CD14-positive monocyte (primary cell): Measurements from ENCODE around the gene UBL5. TPM values are rescaled to one million over a fixed set of nuclear protein-coding genes. Genes with fewer than 3 reads are reported as not detected.
A peak's percentile ranks its signal among the peaks of the same experiment; 100 is the strongest.
"Not testable (repeated sequence)": the region's sequence is repeated elsewhere in the genome, so short reads cannot be mapped to it uniquely, and the experiment has no call there.

Experiments used
- DNase-seq, 3 donors: peaks; one replicate each; pipeline ENCODE4 v3.0.0-alpha.2; 2011 to 2022
- H2AFZ ChIP-seq: 2 replicates; pipeline ENCODE4 v1.6.0; 2012; ENCODE audit warnings: mild to moderate bottlenecking, low read depth, low read length, inconsistent platforms; ENCODE audit not compliant: insufficient read depth, poor library complexity, severe bottlenecking
- H3K27ac ChIP-seq, 2 donors: 1 replicate in 1 of 2; 2 replicates in 1 of 2; pipeline ENCODE4 v1.5.1; 2012 to 2013; ENCODE audit warnings: low read length in 2 of 2, control low read depth in 1 of 2, inconsistent platforms in 1 of 2, low read depth in 1 of 2, mild to moderate bottlenecking in 1 of 2
- H3K27me3 ChIP-seq, 2 donors: one replicate each; pipeline versions ENCODE4 v1.6.0 to v1.6.1; 2011 to 2013; ENCODE audit warnings: low read length in 2 of 2; ENCODE audit not compliant: control insufficient read depth in 2 of 2, insufficient read depth in 2 of 2
- H3K36me3 ChIP-seq, 2 donors: replicated peaks in 1 of 2; 1 replicate in 1 of 2; 2 replicates in 1 of 2; pipeline versions ENCODE4 v1.5.1 to v1.6.1; 2012 to 2013; ENCODE audit warnings: low read length in 2 of 2, control low read depth in 1 of 2, inconsistent platforms in 1 of 2, mild to moderate bottlenecking in 1 of 2; ENCODE audit not compliant: insufficient read depth in 2 of 2, control insufficient read depth in 1 of 2
- H3K4me1 ChIP-seq, 2 donors: 1 replicate in 1 of 2; 2 replicates in 1 of 2; pipeline versions ENCODE4 v1.5.1 to v1.6.1; 2012 to 2013; ENCODE audit warnings: low read length in 2 of 2, control low read depth in 1 of 2, inconsistent platforms in 1 of 2, mild to moderate bottlenecking in 1 of 2, moderate library complexity in 1 of 2; ENCODE audit not compliant: insufficient read depth in 2 of 2, control insufficient read depth in 1 of 2
- H3K4me2 ChIP-seq: replicated peaks from 2 replicates; pipeline ENCODE3; 2012; ENCODE audit warnings: low read length, moderate library complexity, mild to moderate bottlenecking; ENCODE audit not compliant: poor library complexity, severe bottlenecking; ENCODE audit errors: extremely low read depth
- H3K4me3 ChIP-seq, 3 experiments: fragments of 200-600 bp in 1 of 3; sonication (generic) in 1 of 3; replicated peaks in 1 of 3; 1 replicate in 2 of 3; 2 replicates in 1 of 3; pipeline ENCODE4 v1.5.1; 2011 to 2013; ENCODE audit warnings: low read length in 3 of 3, mild to moderate bottlenecking in 3 of 3, control low read depth in 2 of 3, low read depth in 2 of 3, inconsistent platforms in 1 of 3, moderate library complexity in 1 of 3
- H3K79me2 ChIP-seq: 2 replicates; pipeline ENCODE4 v1.6.0; 2012; ENCODE audit warnings: mild to moderate bottlenecking, control low read depth, inconsistent platforms, low read length, moderate library complexity; ENCODE audit not compliant: insufficient read depth
- H3K9ac ChIP-seq: 2 replicates; pipeline ENCODE4 v1.6.0; 2017; ENCODE audit warnings: low read length, mild to moderate bottlenecking; ENCODE audit not compliant: insufficient read depth, poor library complexity, severe bottlenecking
- H3K9me3 ChIP-seq, 2 donors: replicated peaks in 1 of 2; 1 replicate in 1 of 2; 2 replicates in 1 of 2; pipeline versions ENCODE4 v1.5.1 to v1.6.1; 2012 to 2013; ENCODE audit warnings: low read length in 2 of 2, control low read depth in 1 of 2; ENCODE audit not compliant: control insufficient read depth in 1 of 2, insufficient read depth in 1 of 2
- H4K20me1 ChIP-seq: 2 replicates; pipeline ENCODE4 v1.6.0; 2012; ENCODE audit warnings: mild to moderate bottlenecking, low read length, control low read depth, moderate library complexity; ENCODE audit not compliant: insufficient read depth
- H3K27ac Mint-ChIP-seq, 7 donors: one replicate each; pipeline ENCODE4 v1.8.0; 2020; ENCODE audit warnings: mild to moderate bottlenecking in 7 of 7, mixed read lengths in 7 of 7, moderate library complexity in 6 of 7, inconsistent platforms in 2 of 7
- H3K27me3 Mint-ChIP-seq, 3 donors: one replicate each; pipeline ENCODE4 v1.8.0; 2021 to 2022; ENCODE audit warnings: low read depth in 3 of 3, mild to moderate bottlenecking in 3 of 3, mixed read lengths in 3 of 3, moderate library complexity in 3 of 3, inconsistent platforms in 1 of 3
- H3K36me3 Mint-ChIP-seq, 2 donors: one replicate each; pipeline ENCODE4 v1.8.0; 2020; ENCODE audit warnings: mixed read lengths in 2 of 2, inconsistent platforms in 1 of 2, mild to moderate bottlenecking in 1 of 2
- H3K4me1 Mint-ChIP-seq: one replicate; pipeline ENCODE4 v1.8.0; 2020; ENCODE audit warnings: mild to moderate bottlenecking, mixed read lengths
- H3K4me3 Mint-ChIP-seq, 2 donors: one replicate each; pipeline ENCODE4 v1.8.0; 2020; ENCODE audit warnings: mild to moderate bottlenecking in 2 of 2, mixed read lengths in 2 of 2, moderate library complexity in 1 of 2
- H3K9me3 Mint-ChIP-seq, 7 donors: one replicate each; pipeline ENCODE4 v1.8.0; 2020 to 2022; ENCODE audit warnings: mixed read lengths in 7 of 7, mild to moderate bottlenecking in 6 of 7, moderate library complexity in 6 of 7, inconsistent platforms in 2 of 7
- WGBS: methylation state at CpG from one replicate; pipeline ENCODE4 v1.1.5; 2013; ENCODE audit warnings: missing lambda C conversion rate; ENCODE audit not compliant: insufficient coverage; 5-methylcytosine and 5-hydroxymethylcytosine counted together
- intact Hi-C, 2 donors: fragments of 100-400 bp; cut with micrococcal nuclease; formaldehyde crosslinking; loops; one replicate each; pipeline versions ENCODE4 v1.15.0 to v1.15.1; 2023
- polyA plus RNA-seq, 3 donors: library from polyadenylated mRNA; depleted of rRNA in 1 of 3; unstranded in 2 of 3; stranded (reverse) in 1 of 3; fragments of 300-500 nt in 2 of 3; fragments of >200 nt in 1 of 3; fragmentation: Illumina TruSeq in 2 of 3; gene quantifications; 1 replicate in 2 of 3; 2 replicates in 1 of 3; pipeline ENCODE4 v1.2.3, GENCODE V29; 2012 to 2021
- TF ChIP-seq, protein P1 (sequence below): fragments of 200-600 bp; IDR thresholded peaks from one replicate; pipeline ENCODE4 v1.8.0; 2022; ENCODE audit warnings: antibody characterized with exemption, mild to moderate bottlenecking

The UBL5 gene
- polyA plus RNA-seq, 3 donors: 713 to 783 (median 728) TPM

GRCh38 chr19:9818734-9819595 is 8.8 kb upstream of the UBL5 start, which contains the start of gene FBXL12:
Gene FBXL12 (minus strand): TSS chr19:9819079. CDS start chr19:9818813, 266 bp downstream.
- H3K27ac ChIP-seq: peak within 1 kb of the TSS; percentile 96 to 99
- H3K27me3 Mint-ChIP-seq: no peaks in the 10 kb centered on the region
- H3K9me3 ChIP-seq: peaks cover 0 to 11% of the 10 kb centered on the region in 2 donors
- TF ChIP-seq, protein P1, sequence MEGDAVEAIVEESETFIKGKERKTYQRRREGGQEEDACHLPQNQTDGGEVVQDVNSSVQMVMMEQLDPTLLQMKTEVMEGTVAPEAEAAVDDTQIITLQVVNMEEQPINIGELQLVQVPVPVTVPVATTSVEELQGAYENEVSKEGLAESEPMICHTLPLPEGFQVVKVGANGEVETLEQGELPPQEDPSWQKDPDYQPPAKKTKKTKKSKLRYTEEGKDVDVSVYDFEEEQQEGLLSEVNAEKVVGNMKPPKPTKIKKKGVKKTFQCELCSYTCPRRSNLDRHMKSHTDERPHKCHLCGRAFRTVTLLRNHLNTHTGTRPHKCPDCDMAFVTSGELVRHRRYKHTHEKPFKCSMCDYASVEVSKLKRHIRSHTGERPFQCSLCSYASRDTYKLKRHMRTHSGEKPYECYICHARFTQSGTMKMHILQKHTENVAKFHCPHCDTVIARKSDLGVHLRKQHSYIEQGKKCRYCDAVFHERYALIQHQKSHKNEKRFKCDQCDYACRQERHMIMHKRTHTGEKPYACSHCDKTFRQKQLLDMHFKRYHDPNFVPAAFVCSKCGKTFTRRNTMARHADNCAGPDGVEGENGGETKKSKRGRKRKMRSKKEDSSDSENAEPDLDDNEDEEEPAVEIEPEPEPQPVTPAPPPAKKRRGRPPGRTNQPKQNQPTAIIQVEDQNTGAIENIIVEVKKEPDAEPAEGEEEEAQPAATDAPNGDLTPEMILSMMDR: no peak
- peaks cover 5 to 21% of the 10 kb centered on the region in 2 donors for H3K36me3 ChIP-seq
- H3K4me3 ChIP-seq: peak within 1 kb of the TSS; percentile 82 to 99 (median 92)
- peak within 1 kb of the TSS; percentile 92 for H3K9ac ChIP-seq
- WGBS: under 1% methylated on average over 79 of the region's 82 CpGs
- peak within 1 kb of the TSS; percentile 84 for H2AFZ ChIP-seq
- H3K9me3 Mint-ChIP-seq: peaks cover 8 to 20% (median 12%) of the 10 kb centered on the region in 7 donors
- no peaks in the 10 kb centered on the region for H3K27me3 ChIP-seq
- peaks cover 15 to 22% of the 10 kb centered on the region in 2 donors for H3K4me1 ChIP-seq
- H3K36me3 Mint-ChIP-seq: peaks cover 23 to 39% of the 10 kb centered on the region in 2 donors
- intact Hi-C loops: loop anchor here (1.0 to 10.0 kb wide), 4 partner anchors 16 to 1894 kb away; partner anchors contain the start of genes CTXN1 (in 1 of the 2), MBD3L1 (in 1 of the 2), PIN1 (in 1 of the 2) and SNAPC2 (in 1 of the 2)
- H3K4me1 Mint-ChIP-seq: peaks cover 20% of the 10 kb centered on the region
- DNase-seq: peak; percentile 100
- H3K4me2 ChIP-seq: peak within 1 kb of the TSS; percentile 93
- H4K20me1 ChIP-seq: no peaks in the 10 kb centered on the region
- peaks cover 42% of the 10 kb centered on the region for H3K79me2 ChIP-seq
- H3K27ac Mint-ChIP-seq: peak within 1 kb of the TSS; percentile 96 to 98 (median 97)
- peak within 1 kb of the TSS; percentile 87 to 92 for H3K4me3 Mint-ChIP-seq

GRCh38 chr19:9819596-9819909 is 8.2 kb upstream of the UBL5 start:
- peaks cover 20% of the 10 kb centered on the region for H3K4me1 Mint-ChIP-seq
- Histone ChIP-seq H3K27ac (peak overlapping the region; percentile 55 to 99), H3K9me3 (peaks cover 0 to 11% of the 10 kb centered on the region in 2 donors), H3K79me2 (peaks cover 40% of the 10 kb centered on the region), H3K4me1 (peaks cover 15 to 22% of the 10 kb centered on the region in 2 donors), H3K36me3 (peaks cover 5 to 18% of the 10 kb centered on the region in 2 donors), H3K4me3 (peak overlapping the region in 2 of 3 experiments; percentile 13 to 50), H2AFZ (peak overlapping the region; percentile 49), H3K4me2 (peak overlapping the region; percentile 43), H3K27me3 (no peaks in the 10 kb centered on the region), H3K9ac (no peak overlapping the region), H4K20me1 (no peaks in the 10 kb centered on the region)
- H3K4me3 Mint-ChIP-seq: peak overlapping the region; percentile 72 to 80
- H3K27ac Mint-ChIP-seq: peak overlapping the region; percentile 93 to 98 (median 96)
- WGBS: 1% methylated on average over 17 of the region's 21 CpGs
- DNase-seq: no peak
- H3K9me3 Mint-ChIP-seq: peaks cover 8 to 20% (median 12%) of the 10 kb centered on the region in 7 donors
- H3K27me3 Mint-ChIP-seq: no peaks in the 10 kb centered on the region
- TF ChIP-seq, protein P1: no peak
- intact Hi-C loops: loop anchor here (1.0 to 10.0 kb wide), 4 partner anchors 16 to 1895 kb away; partner anchors contain the start of genes CTXN1 (in 1 of the 2), MBD3L1 (in 1 of the 2), PIN1 (in 1 of the 2) and SNAPC2 (in 1 of the 2)
- H3K36me3 Mint-ChIP-seq: peaks cover 22 to 35% of the 10 kb centered on the region in 2 donors

DNA sequence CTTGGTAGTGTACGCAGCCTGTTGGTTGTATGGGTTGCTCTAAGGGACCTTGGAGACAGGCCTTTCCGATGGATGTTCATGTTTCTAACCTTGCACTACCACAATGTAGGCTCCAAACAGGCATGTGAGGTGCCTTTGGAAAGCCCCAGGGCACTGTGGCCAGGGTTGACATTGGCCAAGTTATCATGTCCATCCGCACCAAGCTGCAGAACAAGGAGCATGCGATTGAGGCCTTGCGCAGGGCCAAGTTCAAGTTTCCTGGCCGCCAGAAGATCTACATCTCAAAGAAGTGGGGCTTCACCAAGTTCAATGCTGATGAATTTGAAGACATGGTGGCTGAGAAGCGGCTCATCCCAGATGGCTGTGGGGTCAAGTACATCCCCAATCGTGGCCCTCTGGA is 7.7 kb upstream of the UBL5 start:
- WGBS: 100% methylated on average over 3 of the region's 8 CpGs
- H3K4me3 Mint-ChIP-seq, intact Hi-C loops, H3K27me3 Mint-ChIP-seq, H4K20me1 ChIP-seq, DNase-seq, H3K27me3 ChIP-seq, H3K9ac ChIP-seq: not testable (repeated sequence)
- peaks cover 20% of the 10 kb centered on the region for H3K4me1 Mint-ChIP-seq
- H3K9me3 ChIP-seq: peaks cover 0 to 11% of the 10 kb centered on the region in 2 donors
- H3K4me1 ChIP-seq: peaks cover 15 to 22% of the 10 kb centered on the region in 2 donors
- H2AFZ ChIP-seq: peak overlapping the region; percentile 49
- H3K4me2 ChIP-seq: peak overlapping the region; percentile 43
- H3K79me2 ChIP-seq: peaks cover 38% of the 10 kb centered on the region
- peaks cover 22 to 30% of the 10 kb centered on the region in 2 donors for H3K36me3 Mint-ChIP-seq
- H3K36me3 ChIP-seq: peaks cover 5 to 16% of the 10 kb centered on the region in 2 donors
- H3K4me3 ChIP-seq: peak overlapping the region in 1 of 3 experiments; percentile 50
- peak overlapping the region; percentile 55 to 99 for H3K27ac ChIP-seq
- H3K9me3 Mint-ChIP-seq: peaks cover 6 to 19% (median 12%) of the 10 kb centered on the region in 7 donors
- H3K27ac Mint-ChIP-seq: peak overlapping the region; percentile 93 to 98 (median 96)
